Transverse colon (tissue), 4 donors: ENCODE results near the gene RELN. TPM values are rescaled to one million over a fixed set of nuclear protein-coding genes. Genes with fewer than 3 reads are reported as not detected.

Source experiments
- DNase-seq: peaks from one replicate; pipeline ENCODE4 v3.0.0-alpha.2; 2019
- H3K27ac ChIP-seq, 4 donors: fragments of 200-600 bp; sonication (generic); 2 replicates each; pipeline ENCODE4 v1.5.1; 2016 to 2018; ENCODE audit warnings: inconsistent platforms in 4 of 4
- H3K27me3 ChIP-seq: fragments of 200-600 bp; sonication (generic); 2 replicates; pipeline ENCODE4 v1.5.1; 2017; ENCODE audit warnings: inconsistent platforms
- H3K36me3 ChIP-seq, 4 donors: fragments of 200-600 bp; sonication (generic); 2 replicates each; pipeline ENCODE4 v1.5.1; 2017 to 2019; ENCODE audit warnings: inconsistent platforms in 4 of 4
- H3K4me1 ChIP-seq, 4 donors: fragments of 200-600 bp; sonication (generic); 2 replicates each; pipeline ENCODE4 v1.5.1; 2017 to 2020; ENCODE audit warnings: inconsistent platforms in 4 of 4
- H3K4me3 ChIP-seq, 4 donors: fragments of 200-600 bp; sonication (generic); 1 replicate in 1 of 4; 2 replicates in 3 of 4; pipeline versions ENCODE4 v1.5.1 to v1.6.1; 2017 to 2019; ENCODE audit warnings: inconsistent platforms in 4 of 4
- H3K9me3 ChIP-seq, 2 donors: fragments of 200-600 bp; sonication (generic); 2 replicates each; pipeline ENCODE4 v1.5.1; 2017 to 2019; ENCODE audit warnings: inconsistent platforms in 2 of 2
- EP300 ChIP-seq: sonication (generic); formaldehyde crosslinking; IDR thresholded peaks from one replicate; pipeline ENCODE4 v1.6.1; 2017; ENCODE audit warnings: antibody characterized with exemption, low read depth
- POLR2A ChIP-seq: fragments of 450-650 bp; IDR thresholded peaks from one replicate; pipeline ENCODE4 v1.6.1; 2016; ENCODE audit warnings: antibody characterized with exemption, mild to moderate bottlenecking, moderate library complexity
- POLR2AphosphoS5 ChIP-seq, 3 donors: sonication (generic); formaldehyde crosslinking; IDR thresholded peaks; one replicate each; pipeline ENCODE4 v1.6.1; 2016; ENCODE audit warnings: antibody characterized with exemption in 3 of 3
- WGBS, 2 donors: methylation state at CpG; one replicate each; pipeline ENCODE4 v1.1.5; 2018; ENCODE audit warnings: low coverage in 1 of 2; 5-methylcytosine and 5-hydroxymethylcytosine counted together
- in situ Hi-C, 4 donors: fragments of 200-750 bp; cut with MboI; loops; one replicate each; pipeline versions ENCODE4 v1.15.0 to v1.15.1; 2017; ENCODE audit warnings: low sequenced_read_pairs in 3 of 4, low pct_ligation_motif_present in 1 of 4, low pct_unique_long_range_greater_than_20kb in 1 of 4
- intact Hi-C: fragments of 100-400 bp; cut with DNase I; formaldehyde crosslinking; loops from one replicate; pipeline ENCODE4 v1.15.1; 2023; ENCODE audit warnings: low total_unique reads
- total RNA-seq, 4 donors: library from RNA; depleted of rRNA; stranded (reverse); fragments of >200 nt; gene quantifications; one replicate each; pipeline ENCODE4 v1.1.0, GENCODE V29; 2016
- TF ChIP-seq, protein P1 (sequence below), 5 experiments: fragments of 200-600 bp in 3 of 5; fragments of 450-650 bp in 2 of 5; sonication (generic) in 3 of 5; IDR thresholded peaks; 1 replicate in 2 of 5; 2 replicates in 3 of 5; pipeline ENCODE4 v1.5.1; 2016 to 2017; ENCODE audit warnings: antibody characterized with exemption in 5 of 5, inconsistent platforms in 3 of 5, mild to moderate bottlenecking in 2 of 5, moderate library complexity in 1 of 5

The RELN gene
- total RNA-seq, 4 donors from 2014 or later = 1.00 to 2.7 (median 1.5) TPM; not detected in 1

DNA sequence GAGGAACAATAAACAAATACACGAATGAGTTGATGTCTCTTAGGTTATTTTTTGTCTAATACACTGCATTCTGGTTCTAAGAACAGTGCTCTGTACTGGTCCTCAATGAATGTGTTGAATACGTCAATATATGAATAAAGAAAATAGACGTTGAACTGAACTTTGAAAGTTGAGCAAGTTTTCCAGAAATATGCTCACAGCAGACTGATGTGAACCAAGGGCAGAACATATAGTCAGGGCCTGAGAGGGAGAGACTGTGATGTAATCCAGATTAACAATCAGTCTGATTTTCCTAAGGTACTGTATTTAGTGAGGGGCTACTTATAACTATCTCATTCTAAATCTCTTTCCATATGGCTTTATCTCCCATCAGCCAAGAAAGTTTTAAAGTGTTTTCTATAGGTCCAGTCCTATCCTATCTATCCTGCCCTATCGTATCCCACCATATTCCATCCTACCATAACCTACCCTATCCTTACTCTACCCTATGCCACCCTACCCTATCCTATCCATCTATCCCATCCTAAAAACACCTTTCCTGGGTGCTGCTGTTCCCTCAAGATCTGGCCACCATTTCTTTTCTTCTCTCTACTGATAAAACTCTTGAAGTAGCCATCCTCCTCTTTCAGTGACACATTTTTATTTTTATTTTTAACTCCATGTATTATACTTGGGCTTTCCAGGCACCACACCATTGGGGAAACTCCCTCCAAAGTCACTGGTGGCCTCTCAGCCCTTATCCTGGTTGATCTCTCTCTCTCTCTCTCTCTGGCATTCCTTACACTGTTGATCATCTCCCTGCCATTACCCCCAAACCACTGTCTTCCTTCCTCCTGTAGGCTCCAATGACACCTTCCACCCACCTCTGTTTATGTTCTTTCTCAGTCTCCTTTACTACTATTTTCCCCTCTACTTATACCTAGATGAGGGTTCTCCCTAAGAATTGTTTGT lies 331.1 kb downstream of the RELN start:
- Histone ChIP-seq H3K36me3 (no peaks in the 10 kb centered on the region), H3K4me1 (no peaks in the 10 kb centered on the region), H3K27me3 (no peaks in the 10 kb centered on the region), H3K4me3 (no peak overlapping the region), H3K9me3 (no peaks in the 10 kb centered on the region), H3K27ac (no peak overlapping the region)
- DNase-seq = no peak
- 79 to 81% methylated on average over 4 of the region's 4 CpGs for WGBS, 2 donors
- TF ChIP-seq POLR2AphosphoS5 (IDR thresholded peaks at IDR 0.05) (no peak), POLR2A (no peak), EP300 (no peak)
- TF ChIP-seq, protein P1, sequence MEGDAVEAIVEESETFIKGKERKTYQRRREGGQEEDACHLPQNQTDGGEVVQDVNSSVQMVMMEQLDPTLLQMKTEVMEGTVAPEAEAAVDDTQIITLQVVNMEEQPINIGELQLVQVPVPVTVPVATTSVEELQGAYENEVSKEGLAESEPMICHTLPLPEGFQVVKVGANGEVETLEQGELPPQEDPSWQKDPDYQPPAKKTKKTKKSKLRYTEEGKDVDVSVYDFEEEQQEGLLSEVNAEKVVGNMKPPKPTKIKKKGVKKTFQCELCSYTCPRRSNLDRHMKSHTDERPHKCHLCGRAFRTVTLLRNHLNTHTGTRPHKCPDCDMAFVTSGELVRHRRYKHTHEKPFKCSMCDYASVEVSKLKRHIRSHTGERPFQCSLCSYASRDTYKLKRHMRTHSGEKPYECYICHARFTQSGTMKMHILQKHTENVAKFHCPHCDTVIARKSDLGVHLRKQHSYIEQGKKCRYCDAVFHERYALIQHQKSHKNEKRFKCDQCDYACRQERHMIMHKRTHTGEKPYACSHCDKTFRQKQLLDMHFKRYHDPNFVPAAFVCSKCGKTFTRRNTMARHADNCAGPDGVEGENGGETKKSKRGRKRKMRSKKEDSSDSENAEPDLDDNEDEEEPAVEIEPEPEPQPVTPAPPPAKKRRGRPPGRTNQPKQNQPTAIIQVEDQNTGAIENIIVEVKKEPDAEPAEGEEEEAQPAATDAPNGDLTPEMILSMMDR (IDR thresholded peaks at IDR 0.05) = no peak
- intact Hi-C loops (no loop called here), in situ Hi-C loops (no loop called here)

DNA sequence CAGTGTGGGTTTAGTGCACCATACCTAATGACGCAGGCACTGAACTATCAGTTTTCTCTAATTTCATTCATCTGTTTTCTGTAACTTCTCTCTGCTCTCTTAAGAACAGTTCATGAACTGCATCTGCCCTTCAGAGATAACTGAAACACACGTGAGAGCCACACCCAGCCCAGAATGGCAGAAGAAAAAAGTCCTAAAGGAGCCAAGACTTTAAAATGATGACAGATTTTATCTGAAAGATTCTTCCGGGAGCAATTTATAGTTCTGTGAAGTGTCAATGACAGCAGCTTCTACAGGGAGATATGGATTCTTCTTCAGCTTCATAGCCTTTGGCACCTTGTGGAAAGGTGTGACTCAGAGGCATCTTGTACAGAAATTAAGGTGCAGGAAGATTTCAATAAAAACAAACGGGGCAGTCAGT lies 332.0 kb downstream of the RELN start:
- no peak for DNase-seq
- 45 to 51% methylated on average over 4 of the region's 4 CpGs for WGBS, 2 donors
- no peaks in the 10 kb centered on the region for H3K36me3 ChIP-seq
- in situ Hi-C loops = no loop called here
- no peaks in the 10 kb centered on the region for H3K4me1 ChIP-seq
- H3K9me3 ChIP-seq = no peaks in the 10 kb centered on the region
- H3K4me3 ChIP-seq = no peak overlapping the region
- intact Hi-C loops = no loop called here
- H3K27ac ChIP-seq = no peak overlapping the region
- H3K27me3 ChIP-seq = no peaks in the 10 kb centered on the region
- TF ChIP-seq POLR2AphosphoS5 (IDR thresholded peaks at IDR 0.05) (no peak), POLR2A (no peak), EP300 (no peak)
- TF ChIP-seq, protein P1 (IDR thresholded peaks at IDR 0.05) = no peak

DNA sequence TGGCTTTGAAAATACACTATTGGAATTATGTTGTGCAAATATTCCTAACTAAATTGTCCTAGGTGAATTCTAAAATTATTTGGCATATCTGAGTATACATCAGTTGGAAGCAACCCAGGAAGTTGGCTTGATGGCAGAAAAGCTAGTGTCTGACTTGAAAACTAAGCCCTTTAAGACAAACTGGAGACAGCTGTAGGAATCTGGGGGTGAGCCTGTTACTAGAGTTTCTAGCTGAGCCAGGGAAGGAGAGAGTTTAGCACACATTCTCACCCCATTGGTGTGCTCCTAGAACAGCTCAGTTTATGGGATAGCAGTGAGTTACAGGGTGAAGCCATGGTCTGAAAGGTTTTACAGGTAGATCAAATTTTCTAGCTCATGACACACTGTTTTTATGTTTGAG lies 333.2 kb downstream of the RELN start:
- H3K9me3 ChIP-seq = no peaks in the 10 kb centered on the region
- TF ChIP-seq POLR2A (no peak), POLR2AphosphoS5 (IDR thresholded peaks at IDR 0.05) (no peak), EP300 (no peak)
- TF ChIP-seq, protein P1 (IDR thresholded peaks at IDR 0.05) = no peak
- intact Hi-C loops (no loop called here), in situ Hi-C loops (no loop called here)
- H3K27ac ChIP-seq = no peak overlapping the region
- no peak overlapping the region for H3K4me3 ChIP-seq
- no peaks in the 10 kb centered on the region for H3K4me1 ChIP-seq
- no peak for DNase-seq
- no peaks in the 10 kb centered on the region for H3K36me3 ChIP-seq
- H3K27me3 ChIP-seq = no peaks in the 10 kb centered on the region

DNA sequence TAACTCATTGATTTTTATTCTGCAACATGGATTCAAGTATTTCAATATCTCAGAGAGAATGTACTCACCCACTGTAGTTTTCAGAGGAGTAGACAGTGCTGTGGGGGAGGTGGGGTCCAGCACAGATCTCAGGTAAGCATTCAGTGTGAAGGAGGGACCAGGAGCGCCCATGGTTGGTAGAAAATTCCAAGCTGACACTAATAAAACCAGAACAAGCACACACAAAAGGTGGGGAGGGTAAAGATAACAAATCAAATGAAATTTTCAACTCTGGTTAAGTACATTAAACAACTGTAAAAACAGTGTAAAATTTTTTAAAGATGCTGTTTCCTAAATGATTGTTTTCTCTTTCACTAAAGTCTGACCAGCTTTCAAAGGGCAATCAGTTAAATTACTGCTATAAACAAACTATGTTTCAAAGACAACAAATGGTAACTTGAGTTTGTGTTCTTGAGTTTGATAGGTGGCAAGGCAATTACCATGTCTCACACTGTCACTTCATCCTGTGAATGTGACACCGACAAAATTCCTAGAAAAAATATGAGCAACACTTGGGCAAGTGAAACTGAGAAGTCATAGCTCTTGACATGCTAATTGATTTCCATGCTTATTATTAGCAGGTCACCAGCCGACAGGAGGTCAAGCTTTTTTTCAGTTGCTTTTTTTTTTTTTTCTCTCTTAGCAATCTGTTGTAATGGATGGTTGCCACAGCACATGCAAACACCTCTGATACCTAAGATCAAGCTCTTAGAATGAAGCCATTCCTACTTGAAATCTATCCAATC lies 337.7 kb downstream of the RELN start:
- no peaks in the 10 kb centered on the region for H3K36me3 ChIP-seq
- no peak overlapping the region for H3K4me3 ChIP-seq
- in situ Hi-C loops (no loop called here), intact Hi-C loops (no loop called here)
- H3K9me3 ChIP-seq = peaks cover 0 to 7% of the 10 kb centered on the region in 2 donors
- no peak for DNase-seq
- TF ChIP-seq POLR2AphosphoS5 (IDR thresholded peaks at IDR 0.05) (no peak), POLR2A (no peak), EP300 (no peak)
- TF ChIP-seq, protein P1 (IDR thresholded peaks at IDR 0.05) = no peak
- H3K27me3 ChIP-seq = no peaks in the 10 kb centered on the region
- H3K4me1 ChIP-seq = no peaks in the 10 kb centered on the region
- no peak overlapping the region for H3K27ac ChIP-seq
- 10 to 19% methylated on average over 3 of the region's 3 CpGs for WGBS, 2 donors
